AG10803 (cell line): ENCODE measurements around the gene PCCA.
A peak's percentile ranks its signal among the peaks of the same experiment; 100 is the strongest.

Experiments
- DNase-seq: peaks from one replicate; pipeline ENCODE4 v3.0.0; 2010; ENCODE audit warnings: low read depth
- H3K4me3 ChIP-seq: 2 replicates; pipeline ENCODE4 v1.5.1; 2011; ENCODE audit warnings: mild to moderate bottlenecking, low read length, control low read depth
- CTCF ChIP-seq: conservative IDR thresholded peaks from 2 replicates; pipeline ENCODE4 v1.5.1; 2011; ENCODE audit warnings: mild to moderate bottlenecking, low read length, control low read depth, inconsistent platforms

Gene PCCA

GRCh38 chr13:100534147-100534843 lies 445.4 kb downstream of the PCCA start:
- no peak for TF ChIP-seq CTCF
- H3K4me3 ChIP-seq: no peak overlapping the region
- no peak for DNase-seq

DNA sequence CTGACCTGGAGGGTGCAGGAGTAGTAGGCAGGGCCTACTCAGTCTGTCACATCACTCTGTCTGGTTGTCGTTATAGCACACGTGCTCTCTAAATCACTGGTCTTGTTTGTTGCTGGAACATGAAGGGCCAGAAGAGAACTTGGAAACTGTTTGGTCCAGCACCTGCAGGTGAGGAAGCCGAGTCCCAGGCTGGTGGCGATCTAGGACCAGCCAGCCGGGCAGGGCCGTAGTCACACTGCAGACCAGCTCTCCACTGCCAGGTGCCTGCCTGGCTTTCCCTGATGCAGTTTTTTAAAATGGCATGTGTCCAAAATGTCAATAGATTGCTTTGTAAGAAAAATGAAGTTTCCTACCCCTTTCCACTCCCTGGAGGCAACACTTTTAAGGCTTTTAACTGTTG lies 446.0 kb downstream of the PCCA start:
- H3K4me3 ChIP-seq: no peak overlapping the region
- DNase-seq: no peak
- TF ChIP-seq CTCF: no peak

- DNase-seq: peak; percentile 55
- TF ChIP-seq CTCF: no peak
Measured at GRCh38 chr13:100535426-100536135, 446.7 kb downstream of the PCCA start.

DNA sequence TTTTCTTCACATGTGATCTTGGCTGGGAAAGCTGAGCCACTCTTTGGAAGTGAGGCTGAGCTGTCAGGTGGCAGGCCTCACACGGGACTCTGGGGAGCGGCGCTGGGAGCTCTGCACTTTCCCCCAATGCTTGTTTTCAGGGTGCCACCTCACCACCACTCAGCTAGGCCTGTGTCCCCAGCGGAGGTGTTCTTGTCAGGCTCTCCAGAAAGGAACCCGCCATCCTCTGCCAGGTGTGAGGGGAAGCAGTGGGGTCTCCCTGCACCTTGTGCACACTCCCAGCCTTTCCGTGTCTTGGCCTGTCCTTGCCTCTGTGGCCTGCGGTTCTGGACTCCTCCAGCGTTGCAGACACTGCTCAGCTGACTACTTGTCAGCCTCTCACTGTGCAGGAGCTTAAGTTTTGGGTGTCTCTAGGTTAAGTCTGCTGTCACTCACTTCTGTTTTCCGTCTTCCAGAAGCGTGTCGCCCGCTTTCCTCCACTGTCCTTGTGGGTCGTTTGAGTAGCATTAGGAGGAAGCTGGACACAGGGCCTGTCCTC lies 447.8 kb downstream of the PCCA start:
- H3K4me3 ChIP-seq: no peak overlapping the region
- DNase-seq: no peak
- no peak for TF ChIP-seq CTCF

More at GRCh38 chr13:100535426-100536135, 446.7 kb downstream of the PCCA start:
- no peak overlapping the region for H3K4me3 ChIP-seq

GRCh38 chr13:100537486-100537885 lies 448.6 kb downstream of the PCCA start:
- no peak for TF ChIP-seq CTCF
- H3K4me3 ChIP-seq: no peak overlapping the region
- no peak for DNase-seq

DNA sequence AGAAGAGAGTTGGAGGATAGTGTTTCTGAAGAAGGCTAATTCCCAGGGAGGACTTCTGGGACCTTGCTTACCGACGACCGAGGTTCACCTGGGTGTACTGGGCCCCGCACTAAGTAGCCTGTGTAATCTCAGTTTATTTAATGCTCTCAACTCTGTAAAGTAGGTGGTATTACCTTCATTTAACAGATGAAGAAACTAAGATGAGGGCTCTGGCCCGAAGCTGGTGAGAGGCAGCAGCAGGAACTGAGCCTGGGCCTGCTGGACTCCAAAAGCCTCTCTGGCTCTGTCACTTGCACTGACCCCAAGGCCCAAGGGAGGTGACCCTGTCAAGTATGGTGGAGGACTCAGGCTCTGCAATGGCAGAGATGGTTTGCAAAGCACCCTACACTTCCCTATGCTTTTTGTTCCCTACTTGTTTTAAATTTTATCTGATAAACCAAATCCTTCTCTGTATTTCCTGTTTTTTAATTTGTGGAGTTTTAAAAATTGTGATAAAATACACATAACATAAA lies 449.1 kb downstream of the PCCA start:
- no peak for DNase-seq
- H3K4me3 ChIP-seq: no peak overlapping the region
- no peak for TF ChIP-seq CTCF

GRCh38 chr13:100540621-100541020 lies 451.7 kb downstream of the PCCA start:
- no peak for DNase-seq
- H3K4me3 ChIP-seq: no peak overlapping the region
- TF ChIP-seq CTCF: no peak
